Measurements from ENCODE around the gene GNG4.
"Not testable (repeated sequence)": the region's sequence is repeated elsewhere in the genome, so short reads cannot be mapped to it uniquely, and the experiment has no call there.

The GNG4 gene

GRCh38 chr1:235549351-235550139 lies 100.0 kb downstream of the GNG4 start:
- peaks cover 13% of the 10 kb centered on the region for H3K27me3 ChIP-seq (replicated peaks; ENCODE audit: control insufficient read depth, insufficient read depth, low read length)
- DNase-seq (ENCODE audit: low read depth), result no peak
- no peak overlapping the region for H3K4me3 ChIP-seq (ENCODE audit: low read length)
- H3K9ac ChIP-seq (ENCODE audit: low read length), result no peak overlapping the region
- no peaks in the 10 kb centered on the region for H3K36me3 ChIP-seq (ENCODE audit: control insufficient read depth, insufficient read depth, low read length, severe bottlenecking)
- no peaks in the 10 kb centered on the region for H3K4me1 ChIP-seq (ENCODE audit: control insufficient read depth, insufficient read depth, low read length)
- H3K9me3 ChIP-seq (ENCODE audit: control insufficient read depth, low read length), result no peaks in the 10 kb centered on the region

GRCh38 chr1:235546369-235547155 lies 103.0 kb downstream of the GNG4 start:
- not testable (repeated sequence) for H3K36me3 ChIP-seq (ENCODE audit: control insufficient read depth, insufficient read depth, low read length, severe bottlenecking); DNase-seq (ENCODE audit: low read depth); H3K4me1 ChIP-seq (ENCODE audit: control insufficient read depth, insufficient read depth, low read length); H3K9me3 ChIP-seq (ENCODE audit: control insufficient read depth, low read length); H3K4me3 ChIP-seq (ENCODE audit: low read length); H3K9ac ChIP-seq (ENCODE audit: low read length)
- peaks cover 10% of the 10 kb centered on the region for H3K27me3 ChIP-seq (replicated peaks; ENCODE audit: control insufficient read depth, insufficient read depth, low read length)

GRCh38 chr1:235545292-235545930 lies 104.2 kb downstream of the GNG4 start:
- Histone ChIP-seq H3K27me3 (replicated peaks; ENCODE audit: control insufficient read depth, insufficient read depth, low read length) (peaks cover 10% of the 10 kb centered on the region), H3K4me3 (ENCODE audit: low read length) (no peak overlapping the region), H3K4me1 (ENCODE audit: control insufficient read depth, insufficient read depth, low read length) (no peaks in the 10 kb centered on the region), H3K9ac (ENCODE audit: low read length) (no peak overlapping the region), H3K9me3 (ENCODE audit: control insufficient read depth, low read length) (no peaks in the 10 kb centered on the region), H3K36me3 (ENCODE audit: control insufficient read depth, insufficient read depth, low read length, severe bottlenecking) (no peaks in the 10 kb centered on the region)
- DNase-seq (ENCODE audit: low read depth), result no peak

- H3K27me3 ChIP-seq (replicated peaks; ENCODE audit: control insufficient read depth, insufficient read depth, low read length); H3K36me3 ChIP-seq (ENCODE audit: control insufficient read depth, insufficient read depth, low read length, severe bottlenecking); DNase-seq (ENCODE audit: low read depth); H3K9ac ChIP-seq (ENCODE audit: low read length); H3K9me3 ChIP-seq (ENCODE audit: control insufficient read depth, low read length); H3K4me1 ChIP-seq (ENCODE audit: control insufficient read depth, insufficient read depth, low read length); H3K4me3 ChIP-seq (ENCODE audit: low read length): not testable (repeated sequence)
These were observed 106.7 kb downstream of the GNG4 start for GRCh38 chr1:235542845-235543244.

GRCh38 chr1:235533476-235534168 lies 116.0 kb downstream of the GNG4 start:
- no peak for DNase-seq (ENCODE audit: low read depth)
- no peak overlapping the region for H3K4me3 ChIP-seq (ENCODE audit: low read length)
- no peak overlapping the region for H3K9ac ChIP-seq (ENCODE audit: low read length)
- H3K4me1 ChIP-seq (ENCODE audit: control insufficient read depth, insufficient read depth, low read length), result peaks cover 7% of the 10 kb centered on the region
- no peaks in the 10 kb centered on the region for H3K9me3 ChIP-seq (ENCODE audit: control insufficient read depth, low read length)
- H3K27me3 ChIP-seq (replicated peaks; ENCODE audit: control insufficient read depth, insufficient read depth, low read length), result no peaks in the 10 kb centered on the region
- H3K36me3 ChIP-seq (ENCODE audit: control insufficient read depth, insufficient read depth, low read length, severe bottlenecking), result no peaks in the 10 kb centered on the region

GRCh38 chr1:235532360-235532759 lies 117.2 kb downstream of the GNG4 start:
- peaks cover 7% of the 10 kb centered on the region for H3K4me1 ChIP-seq (ENCODE audit: control insufficient read depth, insufficient read depth, low read length)
- no peaks in the 10 kb centered on the region for H3K9me3 ChIP-seq (ENCODE audit: control insufficient read depth, low read length)
- H3K27me3 ChIP-seq (replicated peaks; ENCODE audit: control insufficient read depth, insufficient read depth, low read length), result no peaks in the 10 kb centered on the region
- DNase-seq (ENCODE audit: low read depth), result peak; percentile 53
- H3K36me3 ChIP-seq (ENCODE audit: control insufficient read depth, insufficient read depth, low read length, severe bottlenecking), result no peaks in the 10 kb centered on the region
- no peak overlapping the region for H3K4me3 ChIP-seq (ENCODE audit: low read length)
- H3K9ac ChIP-seq (ENCODE audit: low read length), result no peak overlapping the region

GRCh38 chr1:235527196-235527814 lies 122.3 kb downstream of the GNG4 start:
- H3K4me1 ChIP-seq (ENCODE audit: control insufficient read depth, insufficient read depth, low read length), result peaks cover 7% of the 10 kb centered on the region
- no peaks in the 10 kb centered on the region for H3K27me3 ChIP-seq (replicated peaks; ENCODE audit: control insufficient read depth, insufficient read depth, low read length)
- no peak overlapping the region for H3K9ac ChIP-seq (ENCODE audit: low read length)
- no peak overlapping the region for H3K4me3 ChIP-seq (ENCODE audit: low read length)
- H3K36me3 ChIP-seq (ENCODE audit: control insufficient read depth, insufficient read depth, low read length, severe bottlenecking), result no peaks in the 10 kb centered on the region
- DNase-seq (ENCODE audit: low read depth), result no peak
- H3K9me3 ChIP-seq (ENCODE audit: control insufficient read depth, low read length), result no peaks in the 10 kb centered on the region

GRCh38 chr1:235525314-235525713 lies 124.3 kb downstream of the GNG4 start:
- Histone ChIP-seq H3K27me3 (replicated peaks; ENCODE audit: control insufficient read depth, insufficient read depth, low read length) (no peaks in the 10 kb centered on the region), H3K9me3 (ENCODE audit: control insufficient read depth, low read length) (no peaks in the 10 kb centered on the region), H3K4me1 (ENCODE audit: control insufficient read depth, insufficient read depth, low read length) (peaks cover 4% of the 10 kb centered on the region), H3K36me3 (ENCODE audit: control insufficient read depth, insufficient read depth, low read length, severe bottlenecking) (no peaks in the 10 kb centered on the region), H3K4me3 (ENCODE audit: low read length) (no peak overlapping the region), H3K9ac (ENCODE audit: low read length) (no peak overlapping the region)
- DNase-seq (ENCODE audit: low read depth), result no peak

- no peak for DNase-seq (ENCODE audit: low read depth)
- Histone ChIP-seq H3K4me1 (ENCODE audit: control insufficient read depth, insufficient read depth, low read length) (peaks cover 3% of the 10 kb centered on the region), H3K9ac (ENCODE audit: low read length) (no peak overlapping the region), H3K27me3 (replicated peaks; ENCODE audit: control insufficient read depth, insufficient read depth, low read length) (no peaks in the 10 kb centered on the region), H3K9me3 (ENCODE audit: control insufficient read depth, low read length) (no peaks in the 10 kb centered on the region), H3K4me3 (ENCODE audit: low read length) (no peak overlapping the region), H3K36me3 (ENCODE audit: control insufficient read depth, insufficient read depth, low read length, severe bottlenecking) (no peaks in the 10 kb centered on the region)
These were observed 132.6 kb downstream of the GNG4 start for GRCh38 chr1:235516862-235517446.

- Histone ChIP-seq H3K27me3 (replicated peaks; ENCODE audit: control insufficient read depth, insufficient read depth, low read length) (no peaks in the 10 kb centered on the region), H3K9me3 (ENCODE audit: control insufficient read depth, low read length) (no peaks in the 10 kb centered on the region), H3K4me1 (ENCODE audit: control insufficient read depth, insufficient read depth, low read length) (peaks cover 3% of the 10 kb centered on the region), H3K36me3 (ENCODE audit: control insufficient read depth, insufficient read depth, low read length, severe bottlenecking) (no peaks in the 10 kb centered on the region), H3K9ac (ENCODE audit: low read length) (no peak overlapping the region), H3K4me3 (ENCODE audit: low read length) (no peak overlapping the region)
- DNase-seq (ENCODE audit: low read depth), result no peak
These were observed 133.6 kb downstream of the GNG4 start for GRCh38 chr1:235515844-235516512.

Measured in adipocyte (in vitro differentiated cells).